Esophagus squamous epithelium (tissue), 5 donors: Measurements from ENCODE around the gene UBE2O. TPM values are rescaled to one million over a fixed set of nuclear protein-coding genes. Genes with fewer than 3 reads are reported as not detected.
A peak's percentile ranks its signal among the peaks of the same experiment; 100 is the strongest.

Experiments used
- DNase-seq: peaks from one replicate; lab custom pipeline; 2025; lab: John Stamatoyannopoulos, UW
- H3K27ac ChIP-seq, 4 donors: fragments of 200-600 bp; sonication (generic); one replicate each; pipeline ENCODE4 v1.5.1; 2016 to 2019; ENCODE audit warnings: mild to moderate bottlenecking in 1 of 4
- H3K27me3 ChIP-seq, 4 donors: fragments of 200-600 bp; sonication (generic); 1 replicate in 3 of 4; 2 replicates in 1 of 4; pipeline versions ENCODE4 v1.5.1 to v1.6.0; 2017 to 2021; ENCODE audit warnings: antibody characterized with exemption in 1 of 4
- H3K36me3 ChIP-seq, 3 donors: fragments of 200-600 bp; sonication (generic); one replicate each; pipeline ENCODE4 v1.5.1; 2016 to 2019
- H3K4me1 ChIP-seq, 3 donors: fragments of 200-600 bp; sonication (generic); one replicate each; pipeline ENCODE4 v1.5.1; 2017 to 2019
- H3K4me3 ChIP-seq, 4 donors: fragments of 200-600 bp; sonication (generic); 1 replicate in 3 of 4; 2 replicates in 1 of 4; pipeline ENCODE4 v1.5.1; 2016 to 2019; ENCODE audit warnings: mild to moderate bottlenecking in 2 of 4, moderate library complexity in 1 of 4
- H3K9me3 ChIP-seq, 3 donors: fragments of 200-600 bp; sonication (generic); one replicate each; pipeline ENCODE4 v1.5.1; 2016 to 2019
- POLR2A ChIP-seq, 4 donors: fragments of 450-650 bp; IDR thresholded peaks; one replicate each; pipeline ENCODE4 v1.6.1; 2017; ENCODE audit warnings: antibody characterized with exemption in 4 of 4, mild to moderate bottlenecking in 4 of 4, moderate library complexity in 3 of 4
- WGBS, 2 donors: methylation state at CpG; one replicate each; pipeline ENCODE4 v1.1.5; 2018; 5-methylcytosine and 5-hydroxymethylcytosine counted together
- intact Hi-C: fragments of 100-400 bp; cut with DNase I; formaldehyde crosslinking; loops from one replicate; pipeline ENCODE4 v1.15.0; 2022
- total RNA-seq, 4 donors: library from RNA; depleted of rRNA; stranded (reverse); fragments of >200 nt; gene quantifications; one replicate each; pipeline ENCODE4 v1.1.0, GENCODE V29; 2016
- TF ChIP-seq, protein P1 (sequence below), 6 experiments: fragments of 450-650 bp in 4 of 6; fragments of 200-600 bp in 2 of 6; sonication (generic) in 2 of 6; IDR thresholded peaks; one replicate each; pipeline ENCODE4 v1.5.1; 2016 to 2019; ENCODE audit warnings: antibody characterized with exemption in 6 of 6, mild to moderate bottlenecking in 4 of 6, moderate library complexity in 4 of 6
- donor health status: DM: yes; HTN: yes; CAD: no.

Gene UBE2O
- total RNA-seq, 4 donors from 2014 or later: 11.9 to 19.8 (median 16.3) TPM

DNA sequence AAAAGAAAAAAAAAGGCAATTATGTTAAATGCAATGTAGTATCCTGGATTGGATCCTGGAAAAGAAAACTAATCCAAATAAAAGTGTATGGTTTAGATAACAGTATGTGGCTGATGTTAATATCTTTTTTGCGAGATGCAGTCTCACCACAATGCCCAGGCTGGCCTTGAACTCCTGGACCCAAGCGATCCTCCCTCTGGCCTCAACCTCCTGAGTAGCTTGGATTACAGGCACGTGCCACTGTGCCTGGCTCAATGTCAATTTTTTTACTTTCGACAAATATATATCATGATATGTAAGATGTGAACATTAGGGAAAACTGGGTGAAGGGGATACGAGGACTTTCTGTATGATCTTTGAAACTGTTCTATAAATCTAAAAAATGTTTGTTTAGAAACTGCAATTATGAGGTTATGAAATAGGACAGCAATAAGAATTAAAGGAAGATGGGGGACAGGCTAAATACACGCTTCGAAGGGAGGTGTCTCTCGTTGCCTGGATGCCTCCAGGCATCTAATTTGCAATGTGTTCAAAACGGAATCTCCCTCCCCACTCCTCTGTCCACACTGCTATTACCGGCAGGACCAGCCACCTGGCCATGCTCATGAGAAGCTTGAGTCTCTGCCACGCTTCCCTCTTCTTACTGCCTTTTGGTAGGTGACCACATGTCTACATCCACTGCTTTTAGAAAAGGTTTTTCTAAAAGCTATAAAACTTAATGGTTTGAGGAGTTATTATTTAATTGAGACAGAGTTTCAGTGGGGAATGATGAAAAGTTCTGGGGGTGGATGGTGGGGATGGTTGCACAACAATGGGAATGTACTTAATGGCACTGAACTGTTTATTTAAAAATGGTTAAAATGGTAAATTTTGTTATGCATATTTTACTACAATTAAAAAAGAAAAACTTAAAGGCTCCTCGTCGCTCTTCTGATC is 15.2 kb downstream of the UBE2O start:
- no peak overlapping the region for H3K4me3 ChIP-seq
- TF ChIP-seq POLR2A (IDR thresholded peaks at IDR 0.05): no peak
- TF ChIP-seq, protein P1, sequence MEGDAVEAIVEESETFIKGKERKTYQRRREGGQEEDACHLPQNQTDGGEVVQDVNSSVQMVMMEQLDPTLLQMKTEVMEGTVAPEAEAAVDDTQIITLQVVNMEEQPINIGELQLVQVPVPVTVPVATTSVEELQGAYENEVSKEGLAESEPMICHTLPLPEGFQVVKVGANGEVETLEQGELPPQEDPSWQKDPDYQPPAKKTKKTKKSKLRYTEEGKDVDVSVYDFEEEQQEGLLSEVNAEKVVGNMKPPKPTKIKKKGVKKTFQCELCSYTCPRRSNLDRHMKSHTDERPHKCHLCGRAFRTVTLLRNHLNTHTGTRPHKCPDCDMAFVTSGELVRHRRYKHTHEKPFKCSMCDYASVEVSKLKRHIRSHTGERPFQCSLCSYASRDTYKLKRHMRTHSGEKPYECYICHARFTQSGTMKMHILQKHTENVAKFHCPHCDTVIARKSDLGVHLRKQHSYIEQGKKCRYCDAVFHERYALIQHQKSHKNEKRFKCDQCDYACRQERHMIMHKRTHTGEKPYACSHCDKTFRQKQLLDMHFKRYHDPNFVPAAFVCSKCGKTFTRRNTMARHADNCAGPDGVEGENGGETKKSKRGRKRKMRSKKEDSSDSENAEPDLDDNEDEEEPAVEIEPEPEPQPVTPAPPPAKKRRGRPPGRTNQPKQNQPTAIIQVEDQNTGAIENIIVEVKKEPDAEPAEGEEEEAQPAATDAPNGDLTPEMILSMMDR (IDR thresholded peaks at IDR 0.05): no peak
- H3K27ac ChIP-seq: no peak overlapping the region
- H3K4me1 ChIP-seq: peaks cover 0 to 14% (median 0%) of the 10 kb centered on the region in 3 donors
- no peaks in the 10 kb centered on the region for H3K36me3 ChIP-seq
- 60 to 73% methylated on average over 13 of the region's 13 CpGs for WGBS, 2 donors
- no peaks in the 10 kb centered on the region for H3K27me3 ChIP-seq
- intact Hi-C loops: no loop called here
- no peak for DNase-seq
- no peaks in the 10 kb centered on the region for H3K9me3 ChIP-seq

GRCh38 chr17:76435751-76436150 is 17.2 kb downstream of the UBE2O start:
- intact Hi-C loops: no loop called here
- DNase-seq: no peak
- no peak for TF ChIP-seq POLR2A (IDR thresholded peaks at IDR 0.05)
- TF ChIP-seq, protein P1 (IDR thresholded peaks at IDR 0.05): no peak
- H3K36me3 ChIP-seq: no peaks in the 10 kb centered on the region
- H3K27me3 ChIP-seq: no peaks in the 10 kb centered on the region
- H3K4me1 ChIP-seq: peaks cover 0 to 28% (median 0%) of the 10 kb centered on the region in 3 donors
- WGBS, 2 donors: 100% methylated on average over 7 of the region's 11 CpGs; no CpG with 5 or more reads in 1 of the 2 donors
- no peaks in the 10 kb centered on the region for H3K9me3 ChIP-seq
- no peak overlapping the region for H3K27ac ChIP-seq
- no peak overlapping the region for H3K4me3 ChIP-seq

DNA sequence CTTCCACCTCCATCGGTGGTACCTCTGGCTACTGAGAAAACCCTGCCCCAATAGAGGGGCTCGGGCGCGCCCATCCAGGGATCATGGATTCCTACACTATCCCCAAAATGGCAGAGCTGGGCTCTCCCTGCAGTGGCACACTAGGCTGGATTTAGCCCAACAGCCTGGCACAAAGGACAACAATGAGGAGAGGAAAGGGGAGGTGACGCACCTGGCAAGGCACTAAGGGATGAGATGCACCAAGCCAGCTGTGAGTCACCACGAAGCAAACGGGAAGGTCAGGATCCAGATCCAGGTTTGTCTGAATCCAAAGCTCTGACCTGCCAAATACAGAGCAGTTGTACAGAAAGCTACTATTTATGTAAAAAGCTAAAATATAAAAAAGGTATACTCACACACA is 18.1 kb downstream of the UBE2O start:
- no peak for DNase-seq
- WGBS, 2 donors: 69 to 78% methylated on average over 6 to 7 of the region's 7 CpGs
- intact Hi-C loops: no loop called here
- H3K36me3 ChIP-seq: no peaks in the 10 kb centered on the region
- TF ChIP-seq, protein P1 (IDR thresholded peaks at IDR 0.05): no peak
- TF ChIP-seq POLR2A (IDR thresholded peaks at IDR 0.05): no peak
- no peaks in the 10 kb centered on the region for H3K9me3 ChIP-seq
- peaks cover 0 to 29% (median 0%) of the 10 kb centered on the region in 3 donors for H3K4me1 ChIP-seq
- no peak overlapping the region for H3K4me3 ChIP-seq
- no peaks in the 10 kb centered on the region for H3K27me3 ChIP-seq
- no peak overlapping the region for H3K27ac ChIP-seq

GRCh38 chr17:76433693-76434092 is 19.3 kb downstream of the UBE2O start:
- DNase-seq: no peak
- Histone ChIP-seq H3K9me3 (no peaks in the 10 kb centered on the region), H3K4me1 (peaks cover 0 to 27% (median 0%) of the 10 kb centered on the region in 3 donors), H3K27me3 (no peaks in the 10 kb centered on the region), H3K4me3 (no peak overlapping the region), H3K27ac (no peak overlapping the region), H3K36me3 (no peaks in the 10 kb centered on the region)
- TF ChIP-seq POLR2A (IDR thresholded peaks at IDR 0.05): no peak
- TF ChIP-seq, protein P1 (IDR thresholded peaks at IDR 0.05): no peak
- 90 to 97% methylated on average over 9 of the region's 9 CpGs for WGBS, 2 donors
- intact Hi-C loops: no loop called here

GRCh38 chr17:76432712-76433336 is 20.1 kb downstream of the UBE2O start:
- WGBS, 2 donors: 59 to 73% methylated on average over 3 of the region's 3 CpGs
- intact Hi-C loops: no loop called here
- Histone ChIP-seq H3K4me1 (peaks cover 2 to 30% (median 5%) of the 10 kb centered on the region in 3 donors), H3K27ac (no peak overlapping the region), H3K27me3 (no peaks in the 10 kb centered on the region), H3K9me3 (no peaks in the 10 kb centered on the region), H3K36me3 (no peaks in the 10 kb centered on the region), H3K4me3 (no peak overlapping the region)
- DNase-seq: no peak
- TF ChIP-seq, protein P1 (IDR thresholded peaks at IDR 0.05): peak in 4 of 6 experiments; percentile 18 to 43 (median 27)
- no peak for TF ChIP-seq POLR2A (IDR thresholded peaks at IDR 0.05)
